Stimulated activated naive CD8-positive, alpha-beta T cell treated with anti-CD3 and anti-CD28 coated beads, Interleukin-15, amount 100 ng/mL, for 72 hours (primary cell): Measurements from ENCODE around the gene NOTO.

Experiments used
- ATAC-seq: fragments of 150-1000 bp; cut with Tn5 transposase; 2 replicates; pipeline ENCODE4 v1.10.0; 2021; ENCODE audit warnings: mild to moderate bottlenecking, moderate library complexity
- DNase-seq, 2 donors: peaks; one replicate each; pipeline ENCODE4 v3.0.0; 2021 to 2022
- H3K27ac Mint-ChIP-seq, 2 donors: one replicate each; pipeline ENCODE4 v1.8.0; 2022; ENCODE audit warnings: mild to moderate bottlenecking in 2 of 2, mixed read lengths in 2 of 2, moderate library complexity in 2 of 2
- H3K27me3 Mint-ChIP-seq: one replicate; pipeline ENCODE4 v1.8.0; 2022; ENCODE audit warnings: mixed read lengths
- H3K4me1 Mint-ChIP-seq: one replicate; pipeline ENCODE4 v1.8.0; 2022; ENCODE audit warnings: mild to moderate bottlenecking, mixed read lengths
- H3K4me3 Mint-ChIP-seq, 2 donors: one replicate each; pipeline ENCODE4 v1.8.0; 2022; ENCODE audit warnings: mild to moderate bottlenecking in 2 of 2, mixed read lengths in 2 of 2, moderate library complexity in 1 of 2
- H3K9me3 Mint-ChIP-seq, 2 donors: one replicate each; pipeline ENCODE4 v1.8.0; 2022; ENCODE audit warnings: mixed read lengths in 2 of 2

NOTO gene

GRCh38 chr2:73217160-73217559 lies 14.8 kb downstream of the NOTO start:
- no peak for DNase-seq
- no peak for ATAC-seq
- peaks cover 54% of the 10 kb centered on the region for H3K4me1 Mint-ChIP-seq
- H3K27me3 Mint-ChIP-seq, result no peaks in the 10 kb centered on the region
- H3K9me3 Mint-ChIP-seq, result no peaks in the 10 kb centered on the region
- no peak overlapping the region for H3K4me3 Mint-ChIP-seq
- no peak overlapping the region for H3K27ac Mint-ChIP-seq

GRCh38 chr2:73217826-73218225 lies 15.5 kb downstream of the NOTO start:
- Mint-ChIP-seq H3K4me1 (peaks cover 54% of the 10 kb centered on the region), H3K9me3 (no peaks in the 10 kb centered on the region), H3K27ac (peak overlapping the region; percentile 21 to 86), H3K27me3 (no peaks in the 10 kb centered on the region), H3K4me3 (no peak overlapping the region)
- ATAC-seq (no peak), DNase-seq (no peak)

GRCh38 chr2:73218298-73218697 lies 15.9 kb downstream of the NOTO start:
- Mint-ChIP-seq H3K27ac (no peak overlapping the region), H3K4me1 (peaks cover 50% of the 10 kb centered on the region), H3K9me3 (no peaks in the 10 kb centered on the region), H3K27me3 (no peaks in the 10 kb centered on the region), H3K4me3 (no peak overlapping the region)
- no peak for DNase-seq
- no peak for ATAC-seq

DNA sequence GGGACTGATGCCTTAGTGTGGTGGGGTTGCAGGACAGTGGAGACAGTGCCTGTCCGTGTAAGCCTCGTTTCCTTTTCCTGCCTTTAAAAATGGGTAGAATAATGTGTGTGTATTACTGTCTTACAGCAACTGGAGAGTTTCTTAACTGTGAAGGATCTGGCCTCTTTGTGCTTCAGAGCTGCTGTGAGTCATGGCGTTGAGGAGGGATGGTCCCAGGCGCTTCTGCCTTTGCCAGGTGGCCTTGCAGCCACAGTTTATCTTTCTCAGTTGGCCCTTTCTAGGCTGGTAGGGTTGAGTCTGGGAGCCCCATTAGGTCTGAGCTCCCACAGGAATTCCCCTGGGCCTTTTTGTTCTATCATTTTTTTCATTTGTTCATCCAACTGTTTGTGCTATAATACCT lies 21.4 kb downstream of the NOTO start:
- Mint-ChIP-seq H3K4me1 (peaks cover 42% of the 10 kb centered on the region), H3K4me3 (no peak overlapping the region), H3K27ac (peak overlapping the region; percentile 36 to 73), H3K27me3 (no peaks in the 10 kb centered on the region), H3K9me3 (no peaks in the 10 kb centered on the region)
- DNase-seq (no peak), ATAC-seq (peak; percentile 18)

GRCh38 chr2:73225513-73226360 lies 23.4 kb downstream of the NOTO start:
- Mint-ChIP-seq H3K4me1 (peaks cover 23% of the 10 kb centered on the region), H3K27me3 (no peaks in the 10 kb centered on the region), H3K4me3 (no peak overlapping the region), H3K27ac (peak overlapping the region in 1 of 2 donors; percentile 29), H3K9me3 (no peaks in the 10 kb centered on the region)
- no peak for DNase-seq
- ATAC-seq, result no peak

GRCh38 chr2:73227086-73227485 lies 24.7 kb downstream of the NOTO start:
- no peaks in the 10 kb centered on the region for H3K27me3 Mint-ChIP-seq
- H3K4me3 Mint-ChIP-seq, result no peak overlapping the region

GRCh38 chr2:73228631-73229030 lies 26.3 kb downstream of the NOTO start:
- ATAC-seq (no peak), DNase-seq (no peak)
- Mint-ChIP-seq H3K27me3 (no peaks in the 10 kb centered on the region), H3K4me3 (no peak overlapping the region), H3K9me3 (no peaks in the 10 kb centered on the region), H3K4me1 (peaks cover 18% of the 10 kb centered on the region), H3K27ac (no peak overlapping the region)

More at GRCh38 chr2:73227086-73227485, 24.7 kb downstream of the NOTO start:
- no peak for DNase-seq
- H3K27ac Mint-ChIP-seq, result no peak overlapping the region
- H3K4me1 Mint-ChIP-seq, result peaks cover 16% of the 10 kb centered on the region
- ATAC-seq, result no peak
- no peaks in the 10 kb centered on the region for H3K9me3 Mint-ChIP-seq

- H3K4me3 Mint-ChIP-seq, result peak overlapping the region; percentile 92 to 98
- H3K27ac Mint-ChIP-seq, result peak overlapping the region; percentile 96 to 99
- ATAC-seq, result peak; percentile 39
- DNase-seq, result peak in 1 of 2 donors; percentile 37
- H3K4me1 Mint-ChIP-seq, result peaks cover 31% of the 10 kb centered on the region
- H3K9me3 Mint-ChIP-seq, result no peaks in the 10 kb centered on the region
- no peaks in the 10 kb centered on the region for H3K27me3 Mint-ChIP-seq
Measured at GRCh38 chr2:73232403-73233153, 30.2 kb downstream of the NOTO start.

- Mint-ChIP-seq H3K4me3 (peak within 1 kb of the TSS; percentile 92 to 98), H3K4me1 (peaks cover 37% of the 10 kb centered on the region), H3K27me3 (no peaks in the 10 kb centered on the region), H3K27ac (peak within 1 kb of the TSS; percentile 96 to 99), H3K9me3 (no peaks in the 10 kb centered on the region)
- peak; percentile 93 for ATAC-seq
- DNase-seq, result peak; percentile 91 to 95
Measured at GRCh38 chr2:73233154-73233931, 31.0 kb downstream of the NOTO start, which contains the start of gene PRADC1. Gene PRADC1, minus strand, starts transcription at chr2:73233239. Its CDS starts 79 bp downstream, at chr2:73233160.

DNA sequence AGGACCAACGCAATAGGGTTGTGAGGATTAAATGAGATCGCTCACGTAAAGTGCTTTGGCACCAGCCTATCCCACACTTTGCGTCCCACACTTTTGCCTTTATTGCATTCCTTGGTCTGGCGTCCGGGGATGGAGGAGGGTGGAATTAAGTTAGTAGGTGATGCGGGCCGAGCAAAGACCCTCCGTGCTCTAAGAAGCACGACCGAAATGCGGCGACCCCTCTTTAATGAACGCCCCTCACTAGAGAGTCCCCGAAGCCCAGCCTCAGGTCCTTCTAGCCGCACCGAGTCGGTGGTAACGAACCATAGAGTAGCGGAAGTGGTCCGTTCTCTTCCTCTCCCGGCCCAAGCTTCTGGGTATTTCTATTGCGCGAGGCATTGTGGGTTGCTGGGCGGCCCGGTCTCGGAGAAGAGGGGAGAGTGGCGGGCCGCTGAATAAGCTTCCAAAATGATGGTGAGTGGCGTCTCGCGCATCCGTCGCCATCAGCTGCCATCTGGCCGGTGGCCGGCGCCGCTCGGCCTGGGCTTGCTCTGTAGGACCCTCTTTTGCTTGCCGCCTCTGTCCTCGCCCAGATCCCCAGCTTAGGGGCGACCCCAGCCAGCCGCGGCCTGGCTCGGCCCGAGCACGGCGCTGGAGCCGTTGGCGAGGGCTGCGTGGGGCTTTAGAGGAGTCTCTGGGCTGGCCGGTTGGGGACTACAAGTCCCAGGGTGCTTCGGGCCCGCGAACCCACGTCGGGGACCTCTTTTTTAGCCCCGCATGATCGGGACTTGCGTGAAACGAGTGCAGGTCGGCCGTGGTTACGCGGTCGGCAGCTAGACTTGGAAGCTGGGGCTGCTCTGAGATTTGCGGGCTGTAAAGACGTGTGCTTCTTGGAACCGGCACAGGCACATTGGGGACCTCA lies 31.8 kb downstream of the NOTO start, which contains the start of gene CCT7:
Gene CCT7 (plus strand): TSS at position 377 of the 901 bp plus-strand sequence. CDS start 71 bp downstream, at position 448.
- H3K27ac Mint-ChIP-seq, result peak within 1 kb of the TSS; percentile 96 to 99
- DNase-seq (peak; percentile 86 to 89), ATAC-seq (peak; percentile 79)
- no peaks in the 10 kb centered on the region for H3K9me3 Mint-ChIP-seq
- peaks cover 44% of the 10 kb centered on the region for H3K4me1 Mint-ChIP-seq
- H3K4me3 Mint-ChIP-seq, result peak within 1 kb of the TSS; percentile 92 to 98
- H3K27me3 Mint-ChIP-seq, result no peaks in the 10 kb centered on the region

DNA sequence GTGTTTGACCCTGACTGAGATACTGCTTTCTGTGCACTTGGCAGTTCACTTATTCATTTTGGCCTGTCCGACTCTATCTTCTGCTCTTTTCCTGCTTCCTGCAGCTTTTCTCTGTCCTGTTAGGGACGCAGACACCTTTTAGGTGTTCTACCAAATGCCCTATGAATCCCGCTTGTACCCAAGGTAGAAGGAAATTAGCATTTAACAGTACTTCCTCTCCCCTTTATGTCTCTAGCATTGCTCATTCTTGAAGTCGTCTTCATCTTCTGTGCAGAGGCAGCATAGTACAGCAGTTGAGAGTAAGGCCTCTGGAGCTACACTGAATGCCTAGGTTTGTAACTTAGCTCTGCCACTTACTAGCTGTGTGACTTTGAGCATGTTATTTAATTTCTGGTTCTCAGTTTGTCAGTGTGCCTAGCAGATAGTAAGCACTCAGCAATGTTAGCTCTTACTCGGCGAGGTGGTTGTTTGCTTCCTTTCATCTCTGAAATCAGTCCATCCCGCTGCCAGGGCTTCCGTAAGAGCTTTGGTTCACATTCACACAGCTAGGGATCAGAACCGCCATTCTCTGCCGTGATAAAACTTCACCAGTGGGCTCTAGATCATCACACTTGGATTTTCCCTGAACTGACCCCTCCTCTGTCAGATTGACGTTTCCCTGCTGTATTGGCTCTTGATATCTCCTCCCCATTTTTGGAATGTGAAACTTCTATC lies 33.1 kb downstream of the NOTO start:
- Mint-ChIP-seq H3K4me3 (peak overlapping the region; percentile 92 to 98), H3K27me3 (no peaks in the 10 kb centered on the region), H3K4me1 (peaks cover 55% of the 10 kb centered on the region), H3K9me3 (no peaks in the 10 kb centered on the region), H3K27ac (peak overlapping the region; percentile 96 to 99)
- DNase-seq (no peak), ATAC-seq (no peak)

GRCh38 chr2:73237168-73237567 lies 34.8 kb downstream of the NOTO start:
- ATAC-seq, result no peak
- H3K27ac Mint-ChIP-seq, result peak overlapping the region; percentile 1 to 64
- peaks cover 55% of the 10 kb centered on the region for H3K4me1 Mint-ChIP-seq
- peak overlapping the region; percentile 92 to 98 for H3K4me3 Mint-ChIP-seq
- DNase-seq, result no peak
- no peaks in the 10 kb centered on the region for H3K27me3 Mint-ChIP-seq
- H3K9me3 Mint-ChIP-seq, result no peaks in the 10 kb centered on the region

DNA sequence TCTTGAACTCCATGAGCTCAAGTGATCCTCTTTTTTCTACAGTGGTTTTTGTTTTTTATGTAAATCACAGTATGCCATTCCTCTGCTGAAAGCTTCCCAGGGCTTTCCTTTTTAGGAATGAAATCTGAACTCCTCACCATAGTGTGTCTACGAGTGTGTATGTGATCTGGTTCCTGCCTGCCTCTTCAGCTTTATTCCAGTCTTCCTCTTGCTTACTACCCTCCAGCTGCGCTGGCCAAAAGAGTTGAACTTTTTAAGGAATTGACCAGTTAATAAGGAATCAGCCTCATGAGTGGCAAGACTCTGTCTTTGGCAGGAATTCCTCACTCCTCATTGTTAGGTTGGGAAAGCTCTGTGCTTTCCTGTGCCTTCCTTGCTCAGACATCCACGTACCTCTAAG lies 35.8 kb downstream of the NOTO start:
- Mint-ChIP-seq H3K4me1 (peaks cover 50% of the 10 kb centered on the region), H3K27ac (peak overlapping the region; percentile 61 to 71), H3K27me3 (no peaks in the 10 kb centered on the region), H3K9me3 (no peaks in the 10 kb centered on the region), H3K4me3 (no peak overlapping the region)
- DNase-seq, result no peak
- ATAC-seq, result no peak

- H3K4me1 Mint-ChIP-seq, result peaks cover 53% of the 10 kb centered on the region
- no peaks in the 10 kb centered on the region for H3K27me3 Mint-ChIP-seq
- no peak overlapping the region for H3K27ac Mint-ChIP-seq
- no peak overlapping the region for H3K4me3 Mint-ChIP-seq
- H3K9me3 Mint-ChIP-seq, result no peaks in the 10 kb centered on the region
- DNase-seq, result no peak
- no peak for ATAC-seq
Measured at GRCh38 chr2:73238976-73239375, 36.6 kb downstream of the NOTO start.
